Endothelial cell of umbilical vein (primary cell): Measurements from ENCODE around the gene FURIN. TPM values are rescaled to one million over a fixed set of nuclear protein-coding genes. Genes with fewer than 3 reads are reported as not detected.
A peak's percentile ranks its signal among the peaks of the same experiment; 100 is the strongest.

ENCODE experiments used
- BruUV-seq: library from RNA; stranded (reverse); fragments of 400-500 nt; replicated peaks from 2 replicates; lab custom pipeline; 2021; lab: Mats Ljungman, UMichigan
- CTCF ChIA-PET: fragments of 300-600, 350-600 bp; sonication (Branson Sonifier 250); formaldehyde crosslinking; loops from one replicate; lab custom pipeline; 2021; ENCODE audit warnings: antibody characterized with exemption, inconsistent platforms; lab: Charles Lee
- POLR2A ChIA-PET: fragments of 300-600, 350-600 bp; sonication (Branson Sonifier 250); formaldehyde crosslinking; loops from one replicate; lab custom pipeline; 2021; ENCODE audit warnings: antibody characterized with exemption, inconsistent platforms; lab: Charles Lee
- DNase-seq: peaks from one replicate; pipeline ENCODE4 v3.0.0-alpha.2; 2011; ENCODE audit warnings: low read depth, low spot score
- FAIRE-seq: peaks from 2 replicates; lab custom pipeline; 2011; peaks lifted over from hg19 to GRCh38; lab: Jason Lieb, UNC
- H2AFZ ChIP-seq: 2 replicates; pipeline ENCODE4 v1.6.0; 2012; ENCODE audit warnings: low read depth, low read length, control low read depth, inconsistent platforms
- H3K27ac ChIP-seq: 2 replicates; pipeline ENCODE4 v1.5.1; 2011; ENCODE audit warnings: low read depth, mild to moderate bottlenecking, control low read depth, low read length, moderate library complexity; ENCODE audit not compliant: insufficient read depth
- H3K27me3 ChIP-seq, 2 experiments: 2 replicates each; pipeline versions ENCODE4 v1.6.0 to v1.6.1; 2011; ENCODE audit warnings: low read length in 2 of 2, mixed read lengths in 1 of 2; ENCODE audit not compliant: control insufficient read depth in 2 of 2, insufficient read depth in 2 of 2
- H3K36me3 ChIP-seq, 2 experiments: 2 replicates in 1 of 2; 3 replicates in 1 of 2; pipeline ENCODE4 v1.5.1; 2011; ENCODE audit warnings: low read length in 2 of 2, mild to moderate bottlenecking in 1 of 2, moderate library complexity in 1 of 2; ENCODE audit not compliant: control insufficient read depth in 2 of 2, insufficient read depth in 2 of 2; ENCODE audit errors: extremely low read depth in 1 of 2
- H3K4me1 ChIP-seq: 3 replicates; pipeline ENCODE4 v1.5.1; 2011; ENCODE audit warnings: mild to moderate bottlenecking, low read length; ENCODE audit not compliant: control insufficient read depth, insufficient read depth; ENCODE audit errors: extremely low read depth
- H3K4me2 ChIP-seq: 2 replicates; pipeline ENCODE4 v1.6.1; 2011; ENCODE audit warnings: low read length, control low read depth, mixed read lengths; ENCODE audit not compliant: insufficient read depth
- H3K4me3 ChIP-seq, 3 experiments: fragments of 200-600 bp in 1 of 3; sonication (generic), shearing (Covaris generic) in 1 of 3; replicated peaks in 1 of 3; 2 replicates each; pipeline ENCODE4 v1.5.1; 2011 to 2016; ENCODE audit warnings: control low read depth in 3 of 3, low read length in 3 of 3, mild to moderate bottlenecking in 2 of 3, inconsistent platforms in 1 of 3, low read depth in 1 of 3, moderate library complexity in 1 of 3; ENCODE audit not compliant: insufficient read depth in 1 of 3
- H3K79me2 ChIP-seq: 2 replicates; pipeline ENCODE4 v1.6.0; 2012; ENCODE audit warnings: low read length, inconsistent platforms; ENCODE audit not compliant: control insufficient read depth, insufficient read depth
- H3K9ac ChIP-seq: replicated peaks from 2 replicates; pipeline ENCODE3; 2011; ENCODE audit warnings: low read length, control low read depth; ENCODE audit not compliant: insufficient read depth; ENCODE audit errors: extremely low read depth
- H3K9me1 ChIP-seq: replicated peaks from 3 replicates; pipeline ENCODE4 v1.6.0; 2011; ENCODE audit warnings: mild to moderate bottlenecking, low read length; ENCODE audit not compliant: control insufficient read depth, insufficient read depth; ENCODE audit errors: extremely low read depth
- H3K9me3 ChIP-seq: replicated peaks from 2 replicates; pipeline ENCODE4 v1.5.1; 2012; ENCODE audit warnings: low read length, inconsistent platforms; ENCODE audit not compliant: control insufficient read depth, insufficient read depth
- H4K20me1 ChIP-seq: replicated peaks from 2 replicates; pipeline ENCODE3; 2011; ENCODE audit warnings: mild to moderate bottlenecking, low read length; ENCODE audit not compliant: control insufficient read depth, insufficient read depth; ENCODE audit errors: extremely low read depth
- EZH2 ChIP-seq: IDR thresholded peaks from 2 replicates; pipeline ENCODE4 v1.6.1; 2012; ENCODE audit warnings: borderline replicate concordance, low read depth, mild to moderate bottlenecking, moderate library complexity, low read length, inconsistent platforms; ENCODE audit not compliant: severe bottlenecking
- FOS ChIP-seq: IDR thresholded peaks from 2 replicates; pipeline ENCODE4 v1.6.1; 2011; ENCODE audit warnings: mild to moderate bottlenecking, low read length, moderate library complexity, borderline replicate concordance; ENCODE audit not compliant: insufficient read depth
- JUN ChIP-seq: IDR thresholded peaks from 2 replicates; pipeline ENCODE4 v1.6.1; 2011; ENCODE audit warnings: borderline replicate concordance, low read depth; ENCODE audit not compliant: insufficient read length, insufficient read depth
- MAX ChIP-seq: IDR thresholded peaks from 2 replicates; pipeline ENCODE4 v1.6.1; 2011; ENCODE audit not compliant: insufficient read depth, insufficient read length
- POLR2A ChIP-seq: IDR thresholded peaks from 2 replicates; pipeline ENCODE4 v1.6.1; 2012; ENCODE audit warnings: low read depth, mild to moderate bottlenecking, control low read depth, low read length
- POLR2AphosphoS5 ChIP-seq: IDR thresholded peaks from 2 replicates; pipeline ENCODE4 v1.6.1; 2012; ENCODE audit warnings: low read depth, mild to moderate bottlenecking, control low read depth, low read length, moderate library complexity; ENCODE audit not compliant: insufficient read depth
- dilution Hi-C: fragments of 300-500 bp; cut with MboI; formaldehyde crosslinking; loops from one replicate; pipeline ENCODE4 v1.15.0; 2019; ENCODE audit warnings: low sequenced_read_pairs; ENCODE audit not compliant: extremely low pct_ligation_motif_present
- intact Hi-C: fragments of 100-400 bp; cut with micrococcal nuclease; formaldehyde crosslinking; loops from one replicate; pipeline ENCODE4 v1.10.0; 2022
- polyA plus RNA-seq, 4 experiments: library from polyadenylated mRNA; depleted of rRNA in 3 of 4; stranded (reverse) in 3 of 4; unstranded in 1 of 4; fragments of >200 nt; gene quantifications; 2 replicates each; pipeline versions ENCODE4 v1.2.1 to v1.2.3, GENCODE V29; 2011 to 2012; ENCODE audit warnings: missing spikeins in 1 of 4
- total RNA-seq: library from RNA; stranded (reverse); gene quantifications from 2 replicates; pipeline ENCODE4 v1.2.3, GENCODE V29; 2021
- TF ChIP-seq, protein P1 (sequence below), 2 donors: IDR thresholded peaks; 1 replicate in 1 of 2; 2 replicates in 1 of 2; pipeline ENCODE4 v1.5.1; 2011; ENCODE audit warnings: low read length in 2 of 2, mild to moderate bottlenecking in 2 of 2, moderate library complexity in 2 of 2, control low read depth in 1 of 2, inconsistent platforms in 1 of 2, low read depth in 1 of 2; ENCODE audit not compliant: insufficient read depth in 1 of 2; ENCODE audit errors: extremely low read depth in 1 of 2

FURIN gene
- total and polyA plus RNA-seq, 2 donors (not counting 3 experiments of a cell fraction or from before 2014, with no cell fraction given) = 77.4 to 131 TPM

DNA sequence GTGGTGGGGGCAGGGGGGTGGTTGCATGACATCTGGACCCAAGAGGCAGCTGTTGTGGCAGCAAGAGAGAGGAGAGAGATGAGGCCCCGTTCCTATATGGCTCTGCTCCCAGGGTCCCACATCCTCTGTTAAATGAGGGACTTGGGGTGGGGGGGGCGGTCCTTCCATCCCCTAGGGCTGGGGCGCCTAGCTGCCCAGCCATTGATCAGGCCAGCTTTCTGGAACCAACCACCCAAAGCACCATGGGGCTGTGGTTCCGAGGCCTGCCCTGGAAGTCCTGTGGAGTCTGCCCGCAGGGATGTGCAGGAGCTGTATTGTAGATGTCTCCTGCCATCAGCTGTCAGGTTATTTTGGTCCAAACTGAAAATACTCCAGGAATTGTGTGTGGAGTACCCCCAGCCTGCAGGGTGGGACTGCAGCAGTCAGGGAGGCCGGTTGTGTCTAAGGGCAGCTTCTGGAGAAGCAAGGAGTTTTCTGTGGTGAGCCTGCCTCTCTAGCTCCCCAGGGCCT, 5.2 kb downstream of the FURIN start:
- no peaks in the 10 kb centered on the region for H3K9me1 ChIP-seq
- H3K4me1 ChIP-seq = peaks cover 42% of the 10 kb centered on the region
- dilution Hi-C loops (no loop called here), intact Hi-C loops (loop anchor here (1.0 kb wide), 1 partner anchor 11 kb away; the partner anchor contains the start of gene FES)
- BruUV-seq = no TSS peak
- H3K9ac ChIP-seq = peak overlapping the region; percentile 94
- POLR2A ChIA-PET = no interaction called here
- FAIRE-seq = peak; percentile 53
- DNase-seq = no peak
- peak overlapping the region; percentile 84 for H3K4me2 ChIP-seq
- peak overlapping the region in 1 of 3 experiments; percentile 73 for H3K4me3 ChIP-seq
- peak overlapping the region; percentile 89 for H3K27ac ChIP-seq
- TF ChIP-seq FOS (no peak), POLR2A (no peak), MAX (no peak), EZH2 (no peak), JUN (no peak)
- H3K27me3 ChIP-seq = no peaks in the 10 kb centered on the region
- H3K36me3 ChIP-seq = peaks cover 12 to 22% of the 10 kb centered on the region in 2 experiments
- CTCF ChIA-PET = interaction anchor here (0.6 to 2.4 kb wide), 4 partner anchors 12 to 226 kb away, joined by 3 to 14 read pairs (median 8); partner anchors contain the start of gene FES
- no peak overlapping the region for H2AFZ ChIP-seq
- H4K20me1 ChIP-seq = no peaks in the 10 kb centered on the region
- no peaks in the 10 kb centered on the region for H3K9me3 ChIP-seq
- peaks cover 49% of the 10 kb centered on the region for H3K79me2 ChIP-seq

DNA sequence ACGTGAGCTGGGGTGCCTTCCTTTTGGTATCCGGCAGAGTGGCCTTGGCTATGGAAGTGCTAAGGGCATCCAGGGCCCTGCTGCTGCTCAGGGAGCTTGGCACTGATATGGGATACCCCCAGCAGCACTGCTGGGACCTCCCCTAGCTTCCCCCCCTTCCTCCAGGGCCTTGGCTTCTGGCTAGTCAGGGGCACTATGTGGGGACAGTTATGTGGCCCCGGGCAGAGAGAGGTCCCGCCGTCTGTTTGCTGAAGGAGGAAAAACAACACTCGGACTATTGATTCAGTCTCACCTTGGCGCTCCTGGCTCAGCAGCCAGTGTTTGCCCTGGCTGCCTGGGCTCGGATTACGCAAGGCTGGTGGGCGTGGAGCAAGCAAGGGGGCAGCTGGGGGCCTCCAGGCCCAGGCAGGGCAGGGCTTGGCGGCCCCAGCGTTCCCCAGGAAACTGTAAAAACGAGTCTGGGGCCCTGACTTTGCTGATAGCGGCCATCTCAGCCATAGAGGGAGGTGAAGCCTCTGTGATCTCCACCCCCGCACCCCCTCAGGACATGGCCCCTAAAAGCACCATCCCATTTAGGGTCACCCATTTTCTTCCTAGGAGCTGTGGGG, 5.7 kb downstream of the FURIN start:
- Histone ChIP-seq H3K27ac (peak overlapping the region; percentile 89), H3K4me3 (no peak overlapping the region), H3K79me2 (peaks cover 49% of the 10 kb centered on the region), H3K9me3 (no peaks in the 10 kb centered on the region), H3K9ac (peak overlapping the region; percentile 6), H3K27me3 (no peaks in the 10 kb centered on the region), H3K4me1 (peaks cover 39% of the 10 kb centered on the region), H4K20me1 (no peaks in the 10 kb centered on the region), H3K9me1 (no peaks in the 10 kb centered on the region), H3K36me3 (peaks cover 12 to 26% of the 10 kb centered on the region in 2 experiments), H3K4me2 (peak overlapping the region; percentile 48), H2AFZ (no peak overlapping the region)
- POLR2A ChIA-PET = no interaction called here
- intact Hi-C loops = loop anchor here (1.0 kb wide), 1 partner anchor 10 kb away; the partner anchor contains the start of gene FES
- FAIRE-seq (no peak), DNase-seq (peak; percentile 21)
- BruUV-seq = no TSS peak
- CTCF ChIA-PET = interaction anchor here (0.6 to 2.4 kb wide), 3 partner anchors 11 to 226 kb away, joined by 3 to 14 read pairs (median 11); partner anchors contain the start of gene FES
- TF ChIP-seq POLR2A = no peak
- TF ChIP-seq, protein P1, sequence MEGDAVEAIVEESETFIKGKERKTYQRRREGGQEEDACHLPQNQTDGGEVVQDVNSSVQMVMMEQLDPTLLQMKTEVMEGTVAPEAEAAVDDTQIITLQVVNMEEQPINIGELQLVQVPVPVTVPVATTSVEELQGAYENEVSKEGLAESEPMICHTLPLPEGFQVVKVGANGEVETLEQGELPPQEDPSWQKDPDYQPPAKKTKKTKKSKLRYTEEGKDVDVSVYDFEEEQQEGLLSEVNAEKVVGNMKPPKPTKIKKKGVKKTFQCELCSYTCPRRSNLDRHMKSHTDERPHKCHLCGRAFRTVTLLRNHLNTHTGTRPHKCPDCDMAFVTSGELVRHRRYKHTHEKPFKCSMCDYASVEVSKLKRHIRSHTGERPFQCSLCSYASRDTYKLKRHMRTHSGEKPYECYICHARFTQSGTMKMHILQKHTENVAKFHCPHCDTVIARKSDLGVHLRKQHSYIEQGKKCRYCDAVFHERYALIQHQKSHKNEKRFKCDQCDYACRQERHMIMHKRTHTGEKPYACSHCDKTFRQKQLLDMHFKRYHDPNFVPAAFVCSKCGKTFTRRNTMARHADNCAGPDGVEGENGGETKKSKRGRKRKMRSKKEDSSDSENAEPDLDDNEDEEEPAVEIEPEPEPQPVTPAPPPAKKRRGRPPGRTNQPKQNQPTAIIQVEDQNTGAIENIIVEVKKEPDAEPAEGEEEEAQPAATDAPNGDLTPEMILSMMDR (IDR thresholded peaks at IDR 0.05; ENCODE audit: extremely low read depth in 1 of 2, insufficient read depth in 1 of 2, low read depth in 1 of 2, low read length in 2 of 2) = no peak
- no peak for TF ChIP-seq POLR2AphosphoS5
- TF ChIP-seq MAX = no peak
- no peak for TF ChIP-seq JUN
- dilution Hi-C loops = no loop called here
